Stomach smooth muscle (tissue), 2 donors: ENCODE results near the gene CISD2.
A peak's percentile ranks its signal among the peaks of the same experiment; 100 is the strongest.
"Not testable (repeated sequence)": the region's sequence is repeated elsewhere in the genome, so short reads cannot be mapped to it uniquely, and the experiment has no call there.

Source experiments
- H3K27ac ChIP-seq: one replicate; pipeline ENCODE4 v1.7.0; 2013; ENCODE audit warnings: mild to moderate bottlenecking, low read length, inconsistent platforms
- H3K27me3 ChIP-seq, 2 donors: one replicate each; pipeline ENCODE4 v1.7.0; 2013; ENCODE audit warnings: low read length in 2 of 2; ENCODE audit not compliant: insufficient read depth in 2 of 2, control insufficient read depth in 1 of 2
- H3K36me3 ChIP-seq, 2 donors: one replicate each; pipeline ENCODE4 v1.7.0; 2013; ENCODE audit warnings: low read length in 2 of 2; ENCODE audit not compliant: control insufficient read depth in 2 of 2, insufficient read depth in 2 of 2
- H3K4me1 ChIP-seq: one replicate; pipeline ENCODE4 v1.7.0; 2013; ENCODE audit warnings: low read length; ENCODE audit not compliant: control insufficient read depth, insufficient read depth
- H3K4me3 ChIP-seq, 2 donors: one replicate each; pipeline ENCODE4 v1.7.0; 2013; ENCODE audit warnings: low read length in 2 of 2
- H3K9ac ChIP-seq, 2 donors: one replicate each; pipeline ENCODE4 v1.7.0; 2013; ENCODE audit warnings: low read length in 2 of 2, mild to moderate bottlenecking in 1 of 2
- H3K9me3 ChIP-seq, 2 donors: one replicate each; pipeline ENCODE4 v1.7.0; 2013; ENCODE audit warnings: low read length in 2 of 2; ENCODE audit not compliant: control insufficient read depth in 2 of 2
- donor health status: healthy.
- donor health status: Pancreatic carcinoma.

CISD2 gene

GRCh38 chr4:102850370-102850769, 18.4 kb upstream of the CISD2 start:
- H3K27ac ChIP-seq = no peak overlapping the region
- H3K4me1 ChIP-seq = no peaks in the 10 kb centered on the region

GRCh38 chr4:102858828-102859464, 9.8 kb upstream of the CISD2 start:
- H3K4me1 ChIP-seq = no peaks in the 10 kb centered on the region

More at GRCh38 chr4:102850370-102850769, 18.4 kb upstream of the CISD2 start:
- no peaks in the 10 kb centered on the region for H3K36me3 ChIP-seq
- no peak overlapping the region for H3K4me3 ChIP-seq
- H3K27me3 ChIP-seq = no peaks in the 10 kb centered on the region
- H3K9me3 ChIP-seq = no peaks in the 10 kb centered on the region
- H3K9ac ChIP-seq = no peak overlapping the region

DNA sequence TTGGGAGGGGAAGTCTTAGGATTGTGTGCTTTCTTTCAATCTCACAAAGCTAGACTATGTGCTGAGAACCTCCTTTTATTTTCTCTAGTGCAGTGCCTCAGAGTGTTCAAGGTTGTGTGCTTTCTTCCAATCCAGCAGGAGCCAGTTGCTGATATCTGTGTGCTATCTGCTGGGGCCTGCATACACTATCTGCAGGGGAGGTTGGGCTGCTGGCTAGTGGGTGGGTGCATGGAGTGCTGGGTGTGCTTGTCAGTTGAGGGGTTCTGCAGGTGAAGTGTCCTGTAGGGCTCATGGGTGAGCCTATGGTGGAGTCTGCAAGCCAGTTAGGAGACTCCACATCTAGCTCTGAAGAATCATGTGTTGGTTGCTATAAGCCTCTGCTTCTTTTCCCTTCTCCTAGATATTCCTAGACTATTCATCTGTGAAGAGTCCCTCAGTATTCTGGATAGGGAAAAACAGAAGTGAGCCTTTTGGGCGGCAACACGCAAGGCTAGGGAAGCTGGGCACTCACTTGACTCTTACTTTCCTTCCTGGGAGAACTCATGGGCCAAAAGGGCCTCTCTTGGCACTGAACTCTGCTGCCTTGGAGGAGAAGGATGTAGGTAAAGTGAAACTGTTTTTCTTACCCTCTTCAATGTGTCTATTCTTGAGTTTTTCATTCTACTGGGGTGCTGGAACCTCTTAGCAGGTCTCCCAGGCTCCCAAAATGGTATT, 8.0 kb upstream of the CISD2 start:
- H3K36me3 ChIP-seq = no peaks in the 10 kb centered on the region
- H3K9me3 ChIP-seq = peaks cover 0 to 7% of the 10 kb centered on the region in 2 donors
- no peak overlapping the region for H3K27ac ChIP-seq
- H3K4me1 ChIP-seq = no peaks in the 10 kb centered on the region
- no peak overlapping the region for H3K9ac ChIP-seq
- no peak overlapping the region for H3K4me3 ChIP-seq
- no peaks in the 10 kb centered on the region for H3K27me3 ChIP-seq

More at GRCh38 chr4:102858828-102859464, 9.8 kb upstream of the CISD2 start:
- Histone ChIP-seq H3K27me3 (no peaks in the 10 kb centered on the region), H3K36me3 (no peaks in the 10 kb centered on the region), H3K9me3 (peaks cover 0 to 7% of the 10 kb centered on the region in 2 donors), H3K4me3 (no peak overlapping the region), H3K27ac (no peak overlapping the region), H3K9ac (no peak overlapping the region)

- H3K27ac ChIP-seq = no peak overlapping the region
- peaks cover 0 to 7% of the 10 kb centered on the region in 2 donors for H3K9me3 ChIP-seq
- H3K4me1 ChIP-seq = no peaks in the 10 kb centered on the region
- H3K9ac ChIP-seq = no peak overlapping the region
- no peaks in the 10 kb centered on the region for H3K36me3 ChIP-seq
- H3K4me3 ChIP-seq = no peak overlapping the region
- no peaks in the 10 kb centered on the region for H3K27me3 ChIP-seq
Observed at GRCh38 chr4:102862016-102862415, 6.8 kb upstream of the CISD2 start.

GRCh38 chr4:102862747-102863146, 6.0 kb upstream of the CISD2 start:
- Histone ChIP-seq H3K27ac (no peak overlapping the region), H3K36me3 (no peaks in the 10 kb centered on the region), H3K27me3 (no peaks in the 10 kb centered on the region), H3K4me1 (no peaks in the 10 kb centered on the region), H3K9me3 (peaks cover 0 to 7% of the 10 kb centered on the region in 2 donors), H3K4me3 (no peak overlapping the region), H3K9ac (no peak overlapping the region)

GRCh38 chr4:102865327-102865726, 3.5 kb upstream of the CISD2 start:
- not testable (repeated sequence) for H3K36me3 ChIP-seq, H3K27ac ChIP-seq, H3K9ac ChIP-seq, H3K4me3 ChIP-seq, H3K9me3 ChIP-seq, H3K27me3 ChIP-seq, H3K4me1 ChIP-seq

GRCh38 chr4:102867278-102868152, 1.3 kb upstream of the CISD2 start:
- H3K4me3 ChIP-seq = peak overlapping the region; percentile 94 to 95
- no peaks in the 10 kb centered on the region for H3K27me3 ChIP-seq
- H3K9me3 ChIP-seq = no peaks in the 10 kb centered on the region
- peak overlapping the region; percentile 88 to 95 for H3K9ac ChIP-seq
- no peaks in the 10 kb centered on the region for H3K36me3 ChIP-seq
- H3K27ac ChIP-seq = peak overlapping the region; percentile 91
- peaks cover 6% of the 10 kb centered on the region for H3K4me1 ChIP-seq

- Histone ChIP-seq H3K36me3 (no peaks in the 10 kb centered on the region), H3K4me3 (peak overlapping the region; percentile 94 to 95), H3K9ac (peak overlapping the region; percentile 88 to 95), H3K27ac (peak overlapping the region; percentile 91), H3K9me3 (no peaks in the 10 kb centered on the region), H3K4me1 (peaks cover 6% of the 10 kb centered on the region), H3K27me3 (no peaks in the 10 kb centered on the region)
Observed at GRCh38 chr4:102868153-102868780, 525 bp upstream of the CISD2 start.

GRCh38 chr4:102869569-102870197, 891 bp downstream of the CISD2 start:
- H3K27ac ChIP-seq = peak overlapping the region; percentile 91
- H3K9me3 ChIP-seq = no peaks in the 10 kb centered on the region
- H3K9ac ChIP-seq = peak overlapping the region; percentile 88 to 98
- H3K4me1 ChIP-seq = peaks cover 6% of the 10 kb centered on the region
- no peaks in the 10 kb centered on the region for H3K27me3 ChIP-seq
- peak overlapping the region; percentile 94 to 95 for H3K4me3 ChIP-seq
- peaks cover 0 to 2% of the 10 kb centered on the region in 2 donors for H3K36me3 ChIP-seq

- Histone ChIP-seq H3K4me3 (no peak overlapping the region), H3K27ac (no peak overlapping the region), H3K27me3 (no peaks in the 10 kb centered on the region), H3K36me3 (peaks cover 0 to 2% of the 10 kb centered on the region in 2 donors), H3K9me3 (no peaks in the 10 kb centered on the region), H3K9ac (no peak overlapping the region), H3K4me1 (peaks cover 6% of the 10 kb centered on the region)
Observed at GRCh38 chr4:102871772-102872171, 3.0 kb downstream of the CISD2 start.
